Cardiac fibroblast (primary cell): ENCODE data around the gene NUP214.

Experiments
- DNase-seq, 2 donors: peaks; one replicate each; pipeline versions ENCODE4 v3.0.0 to v3.0.0-alpha.2; 2010; ENCODE audit warnings: low read depth in 2 of 2
- H3K4me3 ChIP-seq, 2 donors: replicated peaks in 1 of 2; 1 replicate in 1 of 2; 2 replicates in 1 of 2; pipeline ENCODE4 v1.5.1; 2011; ENCODE audit warnings: low read depth in 2 of 2, low read length in 2 of 2, mild to moderate bottlenecking in 2 of 2, moderate library complexity in 1 of 2
- CTCF ChIP-seq: IDR thresholded peaks from one replicate; pipeline ENCODE4 v1.5.1; 2011; ENCODE audit warnings: low read depth, mild to moderate bottlenecking, low read length, inconsistent platforms

Gene NUP214

DNA sequence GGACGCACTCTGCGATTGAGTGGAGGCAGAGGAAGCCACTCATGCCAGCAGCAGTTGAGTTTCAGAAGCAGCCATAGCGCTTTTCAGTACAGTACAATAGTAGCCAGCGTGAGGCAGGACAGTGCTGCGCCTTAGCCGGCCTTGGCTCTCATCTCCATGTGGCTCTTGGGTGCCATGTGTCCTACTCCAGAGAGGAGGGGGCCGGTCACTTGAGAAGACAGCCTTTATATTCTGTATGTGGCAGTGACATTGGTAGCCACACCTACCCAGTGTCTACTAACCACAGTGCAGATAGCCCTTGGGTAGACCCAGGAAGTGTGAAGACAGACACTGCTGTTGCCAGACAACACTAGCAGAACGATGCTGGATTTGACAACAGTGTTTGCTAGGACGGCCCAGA, 108.6 kb downstream of the NUP214 start:
- TF ChIP-seq CTCF, result no peak
- DNase-seq, result no peak
- no peak overlapping the region for H3K4me3 ChIP-seq

DNA sequence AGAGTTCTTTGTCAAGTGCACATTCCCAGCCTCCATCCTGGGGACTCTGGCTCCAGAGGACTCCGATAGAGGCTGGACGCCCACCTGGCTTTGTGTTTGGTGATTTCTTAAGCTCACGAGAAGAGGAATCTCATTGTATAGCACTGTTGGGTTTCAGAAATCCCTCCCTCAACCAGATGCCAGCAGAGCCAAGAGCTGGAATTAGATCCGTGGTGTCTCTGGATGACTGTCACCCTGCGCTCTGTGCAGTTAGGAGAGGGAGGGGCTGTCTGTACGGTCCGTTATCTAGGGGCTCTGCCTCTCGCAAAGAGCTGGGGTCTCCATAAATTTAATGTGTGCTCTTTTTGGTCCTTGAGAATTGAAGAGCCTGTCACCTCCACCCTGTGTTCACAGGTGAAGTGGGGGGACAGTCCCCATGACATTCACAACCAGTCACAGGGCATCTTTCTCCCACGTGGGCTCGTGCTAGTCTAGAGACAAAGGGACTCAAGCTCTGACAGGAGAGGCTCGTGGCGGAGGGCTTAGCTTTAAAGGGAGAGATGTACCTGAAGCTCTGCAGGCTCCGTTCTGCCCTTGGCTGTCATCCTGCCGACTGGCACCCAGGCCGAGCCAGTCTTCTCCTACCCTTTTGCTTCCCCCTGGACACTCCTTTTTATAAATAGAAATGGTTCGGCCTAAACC, 109.6 kb downstream of the NUP214 start:
- no peak for TF ChIP-seq CTCF
- DNase-seq, result no peak

DNA sequence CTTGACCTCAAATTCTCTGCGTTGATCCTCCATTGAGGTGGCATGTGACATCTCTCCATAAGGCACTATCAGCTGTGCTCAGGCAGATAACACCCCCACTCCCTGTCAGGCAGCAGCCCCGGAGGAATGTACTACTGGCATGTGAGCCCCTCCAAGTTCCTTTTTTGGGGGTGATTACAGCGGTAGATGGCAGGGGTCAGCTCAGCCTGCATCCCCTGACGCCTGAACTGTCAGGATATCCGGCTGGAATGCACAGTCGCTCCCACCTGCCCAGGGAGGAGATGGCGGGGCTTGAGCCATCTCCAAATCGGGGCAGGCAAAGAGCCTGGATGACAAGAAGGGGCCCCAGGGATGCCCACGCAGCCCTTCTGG, 110.1 kb downstream of the NUP214 start:
- H3K4me3 ChIP-seq, result no peak overlapping the region
- no peak for TF ChIP-seq CTCF
- DNase-seq, result no peak

More for the DNA sequence above, 109.6 kb downstream of the NUP214 start:
- no peak overlapping the region for H3K4me3 ChIP-seq

DNA sequence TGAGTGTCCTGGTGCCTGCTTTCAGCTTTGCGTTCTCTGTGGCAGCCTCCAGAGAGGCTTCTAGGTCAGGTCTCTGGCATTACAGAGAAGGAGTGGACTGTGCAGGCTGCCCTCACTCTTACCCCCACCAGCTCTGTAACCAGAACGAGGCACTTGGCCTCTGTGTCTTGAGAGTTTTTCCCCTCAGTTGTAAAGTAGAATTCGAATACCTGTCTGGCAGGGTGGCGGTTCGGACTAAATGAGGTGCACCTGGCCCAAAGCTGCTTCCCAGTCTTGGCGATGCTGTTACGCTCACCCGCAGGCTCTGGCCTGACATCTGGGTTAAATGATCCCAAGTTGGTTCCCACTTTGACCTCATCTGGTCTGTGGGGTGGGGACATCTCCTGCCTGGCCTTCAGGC, 110.8 kb downstream of the NUP214 start:
- H3K4me3 ChIP-seq, result no peak overlapping the region
- DNase-seq, result no peak
- TF ChIP-seq CTCF, result no peak

GRCh38 chr9:131236761-131237160, 111.4 kb downstream of the NUP214 start:
- no peak for DNase-seq
- no peak overlapping the region for H3K4me3 ChIP-seq
- no peak for TF ChIP-seq CTCF

- no peak overlapping the region for H3K4me3 ChIP-seq
- no peak for TF ChIP-seq CTCF
- DNase-seq, result no peak
Observed at GRCh38 chr9:131237291-131237690, 111.9 kb downstream of the NUP214 start.

DNA sequence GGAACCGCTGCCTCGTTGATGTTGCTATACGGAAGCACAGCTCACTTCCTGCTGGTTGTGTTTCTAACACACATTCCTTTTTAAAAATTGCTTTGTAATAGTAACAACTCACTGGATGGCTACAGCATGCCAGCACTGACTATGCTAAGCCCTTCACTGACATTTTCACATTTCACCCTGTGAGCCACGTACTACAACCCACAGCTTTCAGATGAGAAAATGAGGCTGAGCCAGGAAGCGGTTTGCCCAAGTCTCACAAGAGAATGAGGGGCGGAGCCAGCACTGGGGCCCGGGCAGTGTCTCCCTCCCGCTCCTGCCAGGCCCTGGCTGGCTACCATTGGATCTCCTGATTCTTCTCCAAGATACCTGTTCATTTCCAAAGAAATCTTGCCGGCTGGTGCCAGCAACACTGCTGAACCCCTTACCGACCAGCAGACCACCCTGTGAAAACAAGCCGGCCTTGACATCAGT, 112.6 kb downstream of the NUP214 start:
- DNase-seq, result peak; percentile 80 to 84
- H3K4me3 ChIP-seq, result no peak overlapping the region
- TF ChIP-seq CTCF, result no peak
